Thyroid gland (tissue), 4 donors: Measurements from ENCODE around the gene RALGAPA1.

ENCODE experiments used
- CTCF ChIP-seq, 6 experiments: fragments of 200-600 bp in 3 of 6; fragments of 450-650 bp in 3 of 6; sonication (generic) in 3 of 6; IDR thresholded peaks; one replicate each; pipeline ENCODE4 v1.5.1; 2016 to 2019; ENCODE audit warnings: antibody characterized with exemption in 6 of 6, mild to moderate bottlenecking in 2 of 6, inconsistent platforms in 1 of 6, moderate library complexity in 1 of 6
- POLR2A ChIP-seq, 2 donors: fragments of 450-650 bp; IDR thresholded peaks; one replicate each; pipeline ENCODE4 v1.6.1; 2017; ENCODE audit warnings: antibody characterized with exemption in 2 of 2, mild to moderate bottlenecking in 2 of 2, moderate library complexity in 1 of 2

- no peak for TF ChIP-seq CTCF (IDR thresholded peaks at IDR 0.05)
- TF ChIP-seq POLR2A (IDR thresholded peaks at IDR 0.05), result no peak
Measured at GRCh38 chr14:35844494-35844893, 35.4 kb upstream of the RALGAPA1 start.
